Fibroblast of skin of right quadriceps (primary cell): Measurements from ENCODE around the gene RNU6-9.
"Not testable (repeated sequence)": the region's sequence is repeated elsewhere in the genome, so short reads cannot be mapped to it uniquely, and the experiment has no call there.

Experiments
- DNase-seq: peaks from one replicate; pipeline ENCODE4 v3.0.0-alpha.2; 2013

Gene RNU6-9

GRCh38 chr19:878751-879561, 14.3 kb upstream of the RNU6-9 start:
- not testable (repeated sequence) for DNase-seq

GRCh38 chr19:879711-880438, 13.4 kb upstream of the RNU6-9 start:
- no peak for DNase-seq

DNA sequence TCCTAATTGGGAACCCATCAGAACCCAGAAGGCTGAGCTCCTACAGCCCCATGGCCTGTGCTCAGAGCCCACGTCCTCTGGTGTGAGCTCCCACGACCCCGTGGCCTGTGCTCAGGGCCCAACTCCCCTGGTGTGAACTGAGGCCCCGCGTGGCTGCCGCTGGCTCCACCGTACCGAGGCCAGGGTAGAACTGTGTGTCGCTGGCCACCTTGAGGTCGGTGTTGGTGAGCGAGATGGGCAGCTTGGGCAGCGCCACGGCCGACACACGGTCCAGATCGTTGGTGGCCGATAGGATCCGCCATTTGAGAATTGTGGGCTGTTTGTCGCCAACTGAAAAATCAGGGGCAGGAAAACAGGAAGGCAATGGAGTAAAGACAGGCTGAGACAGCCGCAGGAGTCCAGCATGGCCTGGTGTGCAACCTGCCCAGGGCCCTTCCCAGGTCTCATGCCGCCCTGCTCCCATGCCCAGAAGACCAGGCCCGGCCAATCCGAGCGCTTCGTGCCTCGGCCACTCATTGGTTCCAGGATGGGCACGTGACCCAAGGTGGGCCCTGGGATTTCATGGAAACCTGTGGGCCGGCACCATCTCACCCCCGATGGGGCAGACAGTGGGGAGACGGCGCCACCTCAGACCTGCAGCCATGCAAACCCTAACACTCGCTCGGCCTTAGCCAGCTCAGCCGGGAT, 11.8 kb upstream of the RNU6-9 start:
- DNase-seq = no peak

- no peak for DNase-seq
Observed at GRCh38 chr19:882871-883497, 10.3 kb upstream of the RNU6-9 start.

DNA sequence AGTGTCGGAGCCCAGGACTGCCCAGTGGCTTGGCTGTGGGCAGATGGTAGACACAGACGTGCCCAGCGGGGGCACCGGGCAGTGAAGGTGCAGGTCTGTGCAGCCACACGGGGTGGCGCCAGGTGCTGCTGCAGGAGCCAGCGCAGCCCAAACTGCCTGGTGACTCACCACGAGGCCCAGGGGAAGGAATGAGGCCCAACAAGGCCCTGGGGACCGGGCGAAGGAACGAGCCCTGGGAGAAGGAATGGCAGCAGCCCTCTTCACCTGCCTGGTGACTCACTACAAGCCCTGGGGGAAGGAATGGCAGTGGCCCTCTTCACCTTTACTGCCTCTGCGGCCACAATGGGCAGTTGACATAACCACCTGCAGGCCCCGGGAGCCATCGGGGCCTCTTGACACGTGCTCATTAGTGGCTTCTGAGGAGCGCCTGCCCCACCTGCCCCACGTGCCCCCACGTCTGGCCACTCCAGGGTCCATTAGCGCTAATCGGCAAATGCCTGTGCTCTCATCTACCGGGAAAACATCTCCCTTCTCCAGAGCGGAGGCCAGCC, 9.5 kb upstream of the RNU6-9 start:
- no peak for DNase-seq

DNA sequence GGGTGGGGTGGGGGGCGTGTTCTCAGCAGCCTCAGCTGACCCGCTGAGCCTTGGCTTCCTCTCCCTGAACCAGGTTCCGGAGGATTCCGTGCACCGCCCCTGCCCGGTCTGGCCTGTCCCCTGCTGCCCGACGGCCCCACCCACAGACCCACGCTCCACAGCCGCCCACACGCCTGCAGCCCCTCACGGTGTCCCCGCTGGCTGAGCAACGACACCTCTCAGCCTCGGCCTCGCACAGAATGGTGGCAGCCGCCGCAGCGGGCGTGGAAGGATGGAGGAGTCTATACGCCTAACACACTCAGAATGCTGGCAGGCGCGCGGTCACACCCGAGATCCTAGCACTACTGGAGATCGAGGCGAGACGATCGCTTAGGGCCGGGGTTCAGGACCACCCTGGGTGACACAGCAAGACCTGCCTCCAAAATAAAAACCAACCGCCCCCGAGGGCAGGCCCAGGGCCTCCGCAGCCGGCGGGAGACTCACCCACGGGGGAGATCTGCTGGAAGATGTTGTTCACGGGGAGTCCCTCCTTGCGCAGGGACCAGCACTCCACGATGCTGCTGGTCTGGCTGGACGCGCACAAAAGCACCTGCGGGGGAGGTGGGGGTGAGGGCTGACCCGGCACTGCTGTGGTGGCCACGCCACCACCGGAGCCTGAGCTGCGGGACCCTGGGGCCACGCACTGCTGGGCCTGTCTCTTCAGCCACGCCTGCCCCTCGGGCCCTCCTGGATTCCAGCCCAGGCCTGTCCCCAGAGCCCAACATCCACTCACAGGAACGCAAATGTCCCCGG, 8.7 kb upstream of the RNU6-9 start:
- no peak for DNase-seq

GRCh38 chr19:885536-886224, 7.6 kb upstream of the RNU6-9 start:
- DNase-seq = no peak

DNA sequence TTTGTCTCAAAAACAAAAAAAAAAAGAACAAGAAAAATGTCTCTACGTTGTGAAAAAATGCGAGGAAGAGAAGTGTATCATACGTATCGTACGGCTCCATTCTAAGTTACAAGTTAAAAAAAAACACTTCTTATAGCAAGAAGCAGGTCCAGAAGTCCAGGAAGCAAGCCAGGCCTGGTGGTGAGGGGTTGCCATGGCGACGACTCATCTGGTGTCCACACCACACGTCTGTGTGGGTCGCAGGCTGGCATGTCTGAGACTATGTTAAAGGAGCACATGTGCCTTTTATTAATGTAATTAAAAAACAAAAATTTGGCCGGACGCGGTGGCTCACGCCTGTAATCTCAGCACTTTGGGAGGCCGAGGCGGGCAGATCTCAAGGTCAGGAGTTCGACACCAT, 6.2 kb upstream of the RNU6-9 start:
- peak; percentile 47 for DNase-seq

GRCh38 chr19:887599-887998, 5.7 kb upstream of the RNU6-9 start:
- DNase-seq = no peak

DNA sequence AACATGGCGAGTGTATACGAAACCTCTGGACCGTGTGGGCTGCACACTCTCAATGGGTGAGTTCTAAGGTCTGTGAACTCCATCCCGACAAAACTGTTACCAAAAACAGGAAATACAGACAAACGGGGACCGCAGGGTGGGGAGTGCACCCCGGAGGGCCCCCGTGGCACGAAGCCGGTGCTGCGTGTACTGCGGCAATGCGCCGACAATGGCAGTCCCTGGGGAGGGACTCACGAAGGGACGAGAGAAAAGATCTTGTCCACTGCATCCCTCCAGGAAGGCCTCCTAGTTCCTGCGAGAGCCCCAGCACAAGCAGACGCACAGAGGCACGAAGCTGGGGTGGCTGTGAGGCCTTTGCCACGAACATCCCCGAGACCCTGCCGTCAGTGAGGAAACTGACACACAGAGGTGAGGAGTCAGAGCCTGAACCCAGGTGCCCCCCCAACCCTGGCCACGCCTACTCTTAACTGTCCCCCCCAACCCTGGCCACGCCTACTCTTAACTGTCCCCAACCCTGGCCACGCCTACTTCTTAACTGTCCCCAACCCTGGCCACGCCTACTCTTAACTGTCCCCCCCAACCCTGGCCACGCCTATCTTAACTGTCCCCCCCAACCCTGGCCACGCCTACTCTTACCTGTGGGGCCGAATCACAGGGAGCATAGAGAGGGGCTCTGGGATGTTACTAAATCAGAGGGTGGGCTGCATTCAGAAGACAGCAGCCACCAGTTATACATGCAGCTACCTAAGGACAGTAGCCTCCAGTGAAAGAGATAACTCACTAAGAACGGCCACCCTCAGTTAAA, 4.5 kb upstream of the RNU6-9 start:
- no peak for DNase-seq

GRCh38 chr19:889662-890295, 3.5 kb upstream of the RNU6-9 start:
- no peak for DNase-seq

GRCh38 chr19:890831-891230, 2.5 kb upstream of the RNU6-9 start:
- DNase-seq = no peak

GRCh38 chr19:891421-892200, 1.7 kb upstream of the RNU6-9 start:
- DNase-seq = not testable (repeated sequence)

DNA sequence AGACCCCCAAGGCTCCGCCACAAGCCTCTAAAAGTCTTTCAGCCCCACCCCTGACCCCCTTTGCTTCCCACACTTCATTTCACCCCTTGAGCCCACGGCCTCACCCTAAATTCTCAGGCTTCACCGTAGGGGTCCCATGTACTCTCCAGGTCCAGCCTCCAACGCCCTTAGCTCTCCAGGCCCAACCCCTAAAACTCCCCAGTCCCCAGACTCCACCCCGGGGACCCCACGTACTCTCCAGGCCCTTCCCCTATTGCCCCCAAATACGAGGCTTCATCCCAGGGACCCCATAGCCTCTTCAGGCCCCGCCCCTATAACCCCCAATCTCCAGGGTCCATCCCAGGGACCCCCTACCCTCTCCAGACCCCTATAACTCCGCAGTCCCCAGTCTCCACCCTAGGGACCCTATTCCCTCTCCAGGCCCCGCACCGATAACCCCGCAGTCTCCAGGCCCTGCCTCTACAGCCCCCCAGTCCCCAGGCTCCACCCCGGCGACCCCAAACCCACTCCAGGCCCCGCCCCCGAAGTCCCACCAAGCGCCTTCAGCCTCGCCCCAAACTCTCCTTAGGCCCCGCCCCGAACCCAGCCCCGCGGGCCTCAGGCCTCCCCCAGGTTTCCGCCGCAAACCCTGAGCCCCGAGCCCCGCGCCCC, 916 bp upstream of the RNU6-9 start:
- no peak for DNase-seq

DNA sequence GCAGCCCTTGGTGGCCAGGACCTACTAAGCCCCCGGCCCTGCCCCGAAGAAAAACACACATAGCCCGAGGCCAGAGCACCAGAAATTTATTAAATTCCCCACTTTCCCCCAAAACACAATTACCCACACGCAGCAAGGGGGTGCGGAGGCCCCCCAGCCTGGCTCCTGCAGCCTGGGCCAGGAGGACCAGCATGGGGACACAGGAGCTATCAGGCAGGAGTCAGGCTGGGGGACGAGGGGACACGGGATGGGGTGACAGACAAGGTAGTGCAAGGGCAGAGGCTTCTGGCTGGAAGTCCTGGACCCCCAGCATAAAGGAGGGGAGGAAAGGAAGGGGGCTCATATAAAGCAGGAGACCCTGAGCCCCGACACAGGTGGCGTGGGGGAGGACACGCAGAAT, 3.1 kb downstream of the RNU6-9 start:
- no peak for DNase-seq

- DNase-seq = no peak
Observed at GRCh38 chr19:896999-897398, 3.7 kb downstream of the RNU6-9 start.

- no peak for DNase-seq
Observed at GRCh38 chr19:897442-898039, 4.3 kb downstream of the RNU6-9 start.

DNA sequence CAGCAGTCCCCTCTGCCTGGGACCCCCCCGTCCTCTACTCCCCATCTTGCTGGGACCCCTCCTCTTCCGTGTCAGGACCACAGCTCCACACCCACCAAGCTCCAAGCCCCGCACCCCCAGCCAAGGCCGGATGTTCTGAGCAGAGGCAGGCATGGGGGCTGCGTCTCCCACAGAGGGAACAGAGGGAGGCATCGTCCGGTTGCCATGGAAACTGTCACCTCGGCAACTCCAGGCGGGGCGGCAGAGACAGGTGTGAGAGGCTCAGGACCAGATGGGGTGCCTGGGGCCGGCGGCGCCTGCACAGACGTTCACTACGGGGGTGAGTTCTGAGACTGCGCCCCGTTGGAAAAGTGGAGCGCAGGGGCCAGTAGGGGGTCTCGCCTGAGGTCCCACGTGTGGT, 5.4 kb downstream of the RNU6-9 start:
- DNase-seq = no peak
